Fibroblast of skin of scalp (primary cell): ENCODE measurements around the gene AATK.

ENCODE experiments used
- DNase-seq: peaks from one replicate; pipeline ENCODE4 v3.0.0-alpha.2; 2013

Gene AATK

DNA sequence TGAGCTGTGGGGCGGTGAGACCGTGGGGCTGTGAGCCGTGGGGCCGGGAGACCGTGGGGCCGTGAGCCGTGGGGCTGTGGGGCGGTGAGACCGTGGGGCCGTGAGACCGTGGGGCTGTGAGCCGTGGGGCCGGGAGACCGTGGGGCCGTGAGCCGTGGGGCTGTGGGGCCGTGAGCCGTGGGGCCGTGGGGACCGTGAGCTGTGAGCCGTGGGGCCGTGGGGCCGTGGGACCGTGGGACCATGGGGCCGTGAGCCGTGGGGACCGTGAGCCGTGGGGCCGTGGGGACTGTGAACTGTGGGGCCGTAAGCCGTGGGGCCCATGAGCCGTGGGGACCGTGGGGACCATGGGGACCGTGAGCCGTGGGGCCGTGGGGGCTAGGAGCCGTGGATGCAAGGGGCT lies 25.3 kb downstream of the AATK start:
- no peak for DNase-seq

DNA sequence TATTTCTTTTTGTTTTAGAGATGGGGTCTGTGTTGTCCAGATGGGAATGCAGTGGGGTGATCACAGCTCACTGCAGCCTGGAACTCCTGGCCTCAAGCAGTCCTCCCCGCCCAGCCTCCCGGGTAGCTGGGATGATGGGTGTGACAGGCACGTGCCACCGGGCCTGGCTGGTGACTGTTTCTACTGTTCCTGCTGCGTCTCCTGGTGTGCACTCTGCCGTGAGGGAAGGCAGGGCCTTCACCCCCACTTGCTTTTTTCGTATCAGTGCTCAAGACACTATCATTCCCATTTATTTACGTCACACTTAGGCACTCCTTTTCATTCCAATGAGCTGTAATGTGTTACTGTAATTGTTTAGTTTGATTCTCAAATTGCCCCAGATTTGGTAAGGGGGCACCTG lies 26.0 kb downstream of the AATK start:
- no peak for DNase-seq

DNA sequence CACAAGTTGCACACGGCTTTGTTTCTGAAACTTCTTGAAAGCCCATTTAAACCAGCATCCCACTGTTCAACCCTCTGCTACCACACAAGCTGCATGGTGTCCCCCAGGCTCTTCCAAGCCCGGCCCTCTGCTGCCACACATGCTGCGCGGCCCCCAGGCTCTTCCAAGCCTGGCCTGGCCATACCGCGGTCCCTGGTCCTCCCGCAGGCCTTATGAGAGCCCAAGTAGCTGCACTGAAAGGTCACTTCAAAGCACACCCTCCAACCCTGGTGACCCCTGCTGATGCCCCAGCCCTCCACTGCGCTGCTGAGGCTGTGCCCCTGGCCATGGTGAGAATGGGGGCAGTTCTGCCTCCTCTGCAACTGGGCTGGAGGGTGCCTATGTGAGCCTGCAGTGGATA lies 26.6 kb downstream of the AATK start:
- DNase-seq = no peak

DNA sequence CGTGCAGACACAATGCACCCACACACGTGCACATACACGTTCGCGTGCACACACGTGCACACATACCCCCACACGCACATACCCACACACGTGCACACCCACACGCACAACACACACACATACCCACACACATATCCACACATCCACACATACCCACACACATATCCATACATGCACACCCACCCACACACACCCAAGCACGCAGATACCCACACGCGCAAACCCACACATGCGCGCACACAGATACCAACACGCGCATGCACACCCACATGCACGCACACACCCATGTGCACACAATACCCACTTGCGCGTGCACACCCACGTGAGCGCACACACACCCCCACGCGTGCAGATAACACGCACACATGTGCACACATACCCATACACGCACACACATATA lies 27.5 kb downstream of the AATK start:
- no peak for DNase-seq

DNA sequence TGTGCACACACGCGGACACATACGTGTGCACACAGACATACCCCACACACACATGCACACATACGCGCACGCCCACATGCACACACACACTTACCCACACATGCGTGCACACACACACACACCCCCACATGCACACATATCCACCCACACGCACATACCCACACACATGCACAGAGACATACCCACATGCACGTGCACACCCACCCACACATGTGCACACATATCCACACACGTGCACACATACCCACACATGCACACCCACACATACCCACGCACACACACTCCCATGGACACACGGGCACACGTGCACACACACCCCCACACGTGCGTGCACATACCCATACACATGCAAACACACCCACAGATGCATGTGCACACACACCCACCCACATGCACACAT lies 27.9 kb downstream of the AATK start:
- no peak for DNase-seq

DNA sequence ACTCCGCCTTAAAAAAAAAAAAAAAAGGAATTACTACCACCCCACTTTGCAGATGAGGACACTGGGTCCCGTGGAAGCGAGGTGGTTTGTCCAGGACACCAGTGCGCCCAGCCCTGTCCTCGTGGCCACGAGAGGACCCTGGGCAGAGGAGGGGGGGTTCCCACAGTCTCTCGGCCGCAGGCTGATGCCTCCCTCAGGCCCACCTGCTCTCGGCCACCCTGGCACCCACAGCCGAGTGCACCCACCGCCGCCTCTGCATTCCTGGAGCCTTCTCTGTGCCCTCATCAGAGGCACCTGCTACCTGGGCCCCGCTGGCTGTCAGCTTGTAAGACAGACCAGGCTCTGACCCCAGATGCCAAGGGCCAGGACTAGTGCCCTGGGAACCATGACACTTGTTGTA lies 28.8 kb downstream of the AATK start:
- DNase-seq = no peak

DNA sequence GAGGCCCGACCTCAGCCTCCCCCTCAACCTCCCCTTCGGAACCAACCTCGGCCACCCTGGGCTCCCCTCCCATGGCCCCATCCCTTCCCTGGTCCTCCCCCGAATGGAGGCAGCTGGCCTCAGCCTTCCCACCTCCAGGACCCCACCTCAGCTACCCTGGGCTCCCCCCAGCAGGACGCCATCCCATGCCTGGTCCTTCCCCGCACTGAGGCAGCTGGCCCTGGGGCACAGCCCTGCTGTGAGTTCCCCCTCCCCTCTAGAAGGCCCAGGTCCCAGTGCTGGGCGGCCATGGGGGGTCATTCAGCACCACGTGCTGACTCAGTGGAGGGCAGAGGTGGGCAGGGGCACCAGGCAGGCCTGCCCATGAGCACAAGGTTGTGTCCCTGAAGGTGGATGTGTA lies 29.7 kb downstream of the AATK start:
- DNase-seq = no peak

DNA sequence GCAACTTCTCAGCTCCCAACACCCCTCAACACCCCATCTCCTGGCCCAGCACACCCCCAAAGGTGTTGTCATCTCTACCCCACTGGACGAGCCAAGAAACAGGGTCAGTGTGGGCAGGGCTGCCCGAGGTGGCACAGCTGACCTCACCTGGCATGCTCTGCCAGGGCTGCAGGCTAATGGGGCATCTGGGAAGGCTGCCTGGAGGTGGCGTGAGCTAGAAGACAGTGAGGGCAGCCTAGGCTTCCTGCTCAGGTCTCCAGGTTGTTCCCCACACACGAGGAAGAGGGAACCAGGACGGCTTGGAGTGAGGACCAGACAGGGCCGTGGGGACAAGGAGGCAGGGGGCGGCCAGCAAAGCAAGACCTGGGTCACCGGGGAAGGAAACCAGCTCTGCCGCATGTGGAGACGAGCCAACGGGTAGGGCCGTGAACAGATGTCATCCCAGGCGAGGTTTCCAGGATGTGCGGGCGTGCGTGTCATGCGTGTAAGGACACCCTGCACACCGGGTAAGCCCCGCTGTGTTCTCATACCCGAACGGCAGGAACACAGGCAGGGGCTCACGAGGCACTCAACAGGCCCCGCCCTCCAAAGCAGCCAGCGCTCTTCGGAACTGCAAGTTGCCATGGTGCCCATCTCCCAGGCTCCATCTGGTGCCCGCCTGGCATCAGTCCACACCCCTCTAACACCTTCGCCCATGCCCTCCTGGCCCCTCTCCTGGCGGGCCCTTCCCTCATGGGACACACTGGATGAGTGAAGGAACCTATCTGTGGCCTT lies 30.3 kb downstream of the AATK start:
- no peak for DNase-seq

DNA sequence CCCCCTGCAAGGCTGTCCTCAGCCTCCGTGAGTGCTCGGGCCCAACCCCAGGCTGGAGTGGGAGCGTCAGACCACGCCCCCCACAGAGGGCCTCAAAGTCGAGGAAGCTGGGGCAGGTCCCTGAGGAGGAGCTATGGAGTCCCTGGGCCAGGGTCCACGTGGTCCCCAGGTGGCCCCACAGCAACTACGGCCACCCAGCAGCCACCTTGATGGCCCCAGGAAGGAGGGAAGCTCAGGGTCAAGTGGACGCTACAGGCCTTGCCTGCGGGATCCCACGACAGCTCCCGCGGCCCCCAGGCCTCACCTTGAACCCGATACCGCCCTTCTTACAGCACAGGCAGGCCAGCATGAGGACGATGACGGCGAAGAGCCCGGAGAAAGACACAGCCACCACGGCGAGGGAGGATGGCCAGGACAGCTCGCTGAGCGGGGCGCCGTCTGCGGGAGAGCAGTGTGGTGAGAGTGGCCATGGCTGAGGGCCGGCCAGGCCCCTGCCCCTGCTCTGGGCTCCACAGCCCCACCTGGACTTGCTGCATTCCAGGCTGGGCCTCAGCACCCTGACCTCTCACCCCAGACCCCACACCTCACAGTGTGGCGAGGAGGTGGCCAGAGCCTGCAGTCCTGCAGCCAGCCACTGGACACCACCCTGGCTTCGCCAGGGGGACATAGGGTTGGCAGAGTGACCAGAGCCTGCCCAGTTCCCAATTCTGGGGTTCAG lies 31.8 kb downstream of the AATK start:
- no peak for DNase-seq

DNA sequence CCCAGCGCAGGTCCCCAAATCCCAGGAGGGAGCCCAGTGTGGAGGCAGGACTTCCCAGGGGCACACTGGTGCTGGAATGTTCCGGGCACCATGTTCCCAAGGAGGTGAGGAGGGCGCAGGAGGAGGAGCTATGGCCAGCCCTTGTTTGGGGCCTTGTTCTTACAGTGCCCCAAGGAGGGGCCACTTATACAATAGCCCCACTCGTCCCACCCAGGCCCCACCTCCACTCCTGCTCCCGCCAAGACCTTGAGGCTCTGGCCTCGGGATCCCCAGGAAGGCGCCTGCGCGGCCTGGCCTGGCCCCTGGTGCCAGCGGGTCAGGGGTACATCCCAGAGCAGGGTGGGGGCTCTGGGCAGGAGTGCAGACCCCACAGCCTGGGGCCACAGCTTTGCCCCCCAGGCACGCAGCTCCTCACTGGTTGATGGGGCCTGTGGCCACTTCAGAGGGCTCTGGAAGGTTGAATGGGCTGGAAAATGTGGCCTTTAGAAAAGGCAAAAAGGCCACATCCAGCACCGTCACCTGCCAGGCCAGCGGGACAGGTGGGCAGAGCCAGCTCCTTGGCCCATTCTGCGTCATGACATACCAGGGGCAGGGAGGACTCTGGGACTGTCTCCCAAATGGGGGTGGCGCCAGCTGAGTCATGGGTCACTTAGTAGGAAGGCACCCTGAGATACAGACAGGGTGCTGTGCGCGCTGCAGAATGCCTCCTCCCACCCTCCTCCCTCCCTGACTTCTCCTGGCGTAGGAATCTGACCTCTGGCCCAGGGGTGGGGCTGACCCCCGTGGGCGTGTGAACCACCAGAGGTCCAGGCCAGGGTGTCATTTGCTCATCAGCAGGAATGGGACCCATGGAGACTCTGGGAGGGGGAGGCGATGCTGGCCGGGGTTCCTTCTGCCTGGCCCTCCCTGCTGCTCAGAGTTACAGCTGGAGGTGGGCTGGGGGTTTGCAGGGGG lies 33.0 kb downstream of the AATK start:
- DNase-seq = no peak

DNA sequence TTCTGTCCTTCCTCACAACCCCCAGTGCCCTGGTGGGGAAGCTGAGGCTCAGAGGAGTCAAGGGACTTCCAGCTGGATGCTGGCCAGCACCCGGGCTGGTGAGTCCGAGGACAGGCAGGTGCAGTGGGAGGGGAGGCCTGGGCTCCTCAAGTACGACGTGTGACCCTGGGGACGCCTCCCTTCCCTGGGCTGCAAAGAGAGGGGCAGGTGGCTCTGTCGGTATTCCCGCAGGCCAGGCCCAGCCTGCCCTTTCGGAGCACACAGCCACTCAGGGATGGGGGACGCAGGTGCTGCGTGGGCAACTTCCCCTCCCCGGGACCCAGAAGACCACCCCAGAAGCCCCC lies 33.9 kb downstream of the AATK start:
- DNase-seq = no peak

DNA sequence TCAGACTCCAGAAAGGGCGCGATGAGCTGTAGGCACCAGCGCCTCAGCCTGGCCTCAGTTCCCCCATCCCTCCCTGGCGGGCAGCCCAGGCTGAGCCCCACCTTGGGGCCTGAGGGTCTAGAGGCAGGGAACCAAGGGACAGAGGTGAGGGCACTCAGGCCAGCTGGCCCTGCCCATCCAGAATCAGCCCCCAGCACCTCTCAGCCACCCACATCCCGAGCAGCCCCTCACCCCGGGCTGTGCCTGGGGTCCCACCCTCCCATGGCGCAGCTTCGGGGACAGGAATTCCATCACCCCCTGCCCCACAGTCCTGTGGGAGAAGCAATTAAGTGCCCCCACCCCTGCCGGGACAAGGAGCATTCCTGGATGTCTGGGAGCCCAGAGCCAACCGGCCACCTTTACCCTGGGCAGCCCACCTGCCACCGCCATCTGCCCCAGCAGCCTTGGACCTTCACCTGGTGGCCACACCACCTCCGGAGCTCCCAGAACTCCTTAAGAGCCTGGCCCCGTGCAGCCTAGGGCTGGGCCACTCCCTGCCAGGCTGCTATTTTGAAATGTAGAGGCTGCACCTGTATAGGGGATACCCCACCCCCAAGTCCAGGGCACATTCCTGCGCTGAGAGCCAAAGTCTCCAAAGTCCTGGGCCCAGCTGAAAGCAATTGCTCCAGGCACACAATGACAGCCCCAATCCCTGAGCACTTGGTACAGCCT lies 34.4 kb downstream of the AATK start:
- DNase-seq = no peak

DNA sequence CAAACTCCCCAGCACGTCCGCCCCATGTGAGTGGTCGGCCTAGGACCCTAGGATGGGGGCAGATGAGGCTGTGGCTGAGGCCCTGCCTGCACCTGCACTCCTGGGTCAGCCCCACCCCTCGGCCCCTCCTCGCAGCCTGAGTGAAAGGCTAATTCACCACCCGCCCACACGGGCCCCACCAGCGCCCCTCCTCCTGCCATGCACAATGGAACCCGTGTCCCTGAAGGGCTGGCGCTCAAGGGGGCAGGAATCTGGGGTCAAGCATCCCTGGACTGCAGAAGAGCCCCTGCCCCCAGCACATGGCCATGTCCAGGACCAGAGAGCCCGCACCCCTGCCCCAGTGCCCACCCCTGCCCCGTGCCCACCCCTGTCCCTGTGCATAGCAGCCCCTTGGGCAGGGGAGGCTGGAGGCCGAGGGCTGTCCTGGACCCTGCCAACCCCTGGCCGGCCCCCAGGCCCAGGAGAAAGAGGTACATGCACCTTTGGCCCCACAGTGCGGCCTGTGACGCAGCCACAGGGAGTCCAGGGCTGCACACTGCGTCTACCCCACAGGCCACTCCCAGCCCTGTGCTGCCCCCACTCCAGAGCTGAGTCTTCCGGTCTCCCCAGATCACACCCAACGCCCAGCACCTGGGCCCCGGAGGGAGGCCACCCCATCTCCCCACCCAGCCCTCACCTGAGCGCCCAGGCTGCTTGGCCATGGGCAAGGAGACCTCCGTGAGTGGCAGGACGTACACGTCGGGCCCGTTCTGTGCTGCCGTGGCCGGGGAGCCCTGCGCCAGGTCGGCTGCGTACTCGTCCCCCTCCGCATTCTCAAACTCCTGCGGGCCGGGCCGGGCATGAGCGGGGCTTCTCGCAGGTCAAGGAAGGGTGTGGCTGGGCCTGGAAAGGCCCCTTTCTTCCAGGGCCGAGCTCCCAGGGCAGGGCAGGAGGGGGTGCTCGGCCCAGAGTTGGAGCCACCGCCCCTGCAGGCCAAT lies 35.3 kb downstream of the AATK start:
- no peak for DNase-seq

DNA sequence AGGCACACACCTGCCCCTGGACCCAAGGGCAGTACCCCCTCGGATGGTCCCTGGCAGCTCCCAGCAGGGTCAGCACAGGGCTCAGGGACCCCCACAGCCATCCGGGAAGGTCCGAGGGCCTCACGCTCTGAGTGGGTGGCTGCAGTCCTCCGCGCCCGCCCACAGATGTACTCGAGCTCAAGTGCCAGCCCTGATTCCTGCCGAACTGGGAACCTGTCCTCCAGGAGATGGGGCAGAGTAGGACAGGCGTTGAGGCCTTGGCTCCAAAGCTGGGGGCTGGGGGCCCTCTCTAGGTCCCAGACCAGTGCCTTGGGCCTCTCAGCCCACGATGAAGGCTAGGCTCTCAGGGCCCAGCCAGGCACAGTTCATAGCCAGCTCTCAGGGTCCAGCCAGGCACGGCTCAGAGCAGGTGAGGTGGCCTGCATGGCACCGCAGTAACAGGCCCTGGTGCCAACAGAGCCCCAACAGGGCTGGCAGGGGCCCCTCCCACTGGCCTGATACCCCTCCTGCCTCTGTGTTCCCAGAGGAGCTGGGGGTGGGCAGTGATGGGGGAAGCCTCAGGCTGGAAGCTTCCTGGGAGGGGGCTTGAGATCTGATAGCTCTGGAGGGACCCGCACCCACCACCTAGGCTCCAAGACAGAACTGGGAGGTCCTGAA lies 36.2 kb downstream of the AATK start:
- DNase-seq = no peak

DNA sequence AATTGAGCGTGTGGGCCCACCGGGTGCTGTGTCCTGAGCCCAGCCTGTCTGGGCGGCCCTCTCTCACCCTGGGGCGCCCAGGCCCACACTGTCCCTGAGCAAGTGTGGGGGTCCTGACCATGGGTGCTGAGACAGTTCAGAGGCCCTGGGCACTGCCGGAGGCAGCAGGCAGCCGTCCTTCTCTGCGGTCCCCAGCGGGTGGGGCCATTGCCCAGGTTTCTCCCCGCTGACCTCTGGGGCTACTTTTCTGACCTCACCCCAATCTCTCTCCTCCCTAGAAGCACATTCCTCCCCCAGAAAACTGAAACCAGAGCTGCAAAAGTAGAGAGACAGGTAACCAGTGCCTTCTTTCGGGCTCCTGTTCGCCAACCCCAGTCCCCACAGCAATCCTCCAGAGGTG lies 36.7 kb downstream of the AATK start:
- no peak for DNase-seq

DNA sequence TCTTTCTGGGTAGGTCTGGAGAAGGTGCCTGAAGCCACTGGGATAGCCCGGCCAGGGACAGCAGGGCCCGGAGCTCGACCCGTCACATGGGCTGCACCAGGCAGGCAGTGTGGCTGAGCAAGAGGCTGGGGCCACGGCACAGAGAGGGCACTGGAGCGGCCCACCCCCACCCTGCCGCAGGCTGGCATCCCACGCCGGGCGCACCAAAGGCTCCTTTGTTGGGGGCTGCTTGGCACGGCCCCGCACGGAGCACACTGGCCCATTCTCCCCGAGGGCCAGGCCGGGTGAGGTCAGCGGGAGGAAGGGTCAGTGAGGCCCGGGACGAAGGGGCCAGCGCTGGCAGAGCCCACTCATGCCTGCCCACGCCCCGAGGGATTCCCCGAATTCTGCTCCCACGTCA lies 37.2 kb downstream of the AATK start:
- DNase-seq = no peak

DNA sequence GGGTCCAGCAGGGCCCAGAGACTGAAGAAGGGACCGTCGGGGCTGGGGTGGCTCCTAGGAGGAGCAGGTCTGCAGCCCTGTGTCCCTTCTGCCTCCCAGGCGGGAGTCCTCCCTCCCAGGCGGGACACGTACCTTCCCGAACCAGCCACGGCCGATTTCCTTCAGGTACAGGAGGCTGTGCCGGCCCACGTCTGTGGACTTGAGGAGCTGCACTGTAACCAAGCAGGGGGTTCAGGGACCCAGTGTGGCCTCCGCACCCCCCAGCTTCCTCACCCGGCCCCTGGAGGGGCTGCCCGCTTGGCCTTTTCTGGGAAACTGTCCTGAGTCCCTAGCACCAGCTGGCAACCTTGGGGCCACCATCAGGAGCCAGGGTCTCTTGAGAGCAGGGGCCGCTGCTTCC lies 37.7 kb downstream of the AATK start:
- no peak for DNase-seq

DNA sequence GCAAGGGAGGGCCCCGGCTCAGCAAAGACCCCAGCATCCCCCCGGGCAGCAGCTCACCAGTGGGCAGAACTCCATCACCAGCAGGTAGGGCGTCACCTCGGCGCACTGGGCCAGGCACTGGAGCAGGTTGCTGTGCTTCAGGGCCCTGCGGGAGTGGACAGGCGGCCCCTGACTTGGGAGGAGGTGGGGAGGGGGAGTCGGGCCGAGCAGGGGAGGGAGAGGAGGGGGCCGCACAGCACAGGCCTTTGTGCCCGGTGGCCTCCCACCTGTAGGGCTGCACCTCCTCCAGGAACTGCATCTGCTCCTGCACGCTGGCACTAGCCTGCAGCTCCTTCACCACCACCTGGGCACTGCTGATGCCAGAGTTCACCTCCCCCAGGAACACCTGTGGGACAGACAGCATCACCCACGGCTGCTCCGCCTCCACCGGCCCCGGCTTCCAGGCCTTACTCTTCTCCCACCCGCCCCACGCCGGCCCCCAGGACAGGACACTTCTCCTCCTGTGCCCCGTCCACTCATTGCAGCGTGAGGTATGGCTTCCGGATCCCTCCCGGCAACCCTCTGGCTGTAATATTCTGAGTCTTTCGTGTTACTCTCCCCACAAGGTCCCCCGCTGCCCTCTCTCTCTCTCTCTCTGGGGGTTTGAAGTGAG lies 38.4 kb downstream of the AATK start:
- DNase-seq = no peak

DNA sequence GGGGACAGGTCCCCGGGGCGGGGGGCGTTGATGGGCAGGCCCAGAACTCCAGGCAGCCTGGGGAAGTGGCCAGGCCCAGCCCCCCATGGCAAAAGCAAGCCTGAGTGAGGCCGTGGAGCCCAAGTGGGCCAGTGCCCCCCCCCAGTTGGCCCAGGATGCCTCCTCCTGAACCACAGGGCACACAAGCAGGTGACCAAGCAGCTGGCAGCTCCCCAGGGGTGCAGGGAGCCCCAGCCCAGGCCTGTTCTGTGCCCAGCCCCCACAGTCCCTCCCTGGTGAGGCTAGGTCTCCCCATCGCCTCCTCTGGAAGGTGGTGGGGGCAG lies 38.9 kb downstream of the AATK start:
- no peak for DNase-seq

DNA sequence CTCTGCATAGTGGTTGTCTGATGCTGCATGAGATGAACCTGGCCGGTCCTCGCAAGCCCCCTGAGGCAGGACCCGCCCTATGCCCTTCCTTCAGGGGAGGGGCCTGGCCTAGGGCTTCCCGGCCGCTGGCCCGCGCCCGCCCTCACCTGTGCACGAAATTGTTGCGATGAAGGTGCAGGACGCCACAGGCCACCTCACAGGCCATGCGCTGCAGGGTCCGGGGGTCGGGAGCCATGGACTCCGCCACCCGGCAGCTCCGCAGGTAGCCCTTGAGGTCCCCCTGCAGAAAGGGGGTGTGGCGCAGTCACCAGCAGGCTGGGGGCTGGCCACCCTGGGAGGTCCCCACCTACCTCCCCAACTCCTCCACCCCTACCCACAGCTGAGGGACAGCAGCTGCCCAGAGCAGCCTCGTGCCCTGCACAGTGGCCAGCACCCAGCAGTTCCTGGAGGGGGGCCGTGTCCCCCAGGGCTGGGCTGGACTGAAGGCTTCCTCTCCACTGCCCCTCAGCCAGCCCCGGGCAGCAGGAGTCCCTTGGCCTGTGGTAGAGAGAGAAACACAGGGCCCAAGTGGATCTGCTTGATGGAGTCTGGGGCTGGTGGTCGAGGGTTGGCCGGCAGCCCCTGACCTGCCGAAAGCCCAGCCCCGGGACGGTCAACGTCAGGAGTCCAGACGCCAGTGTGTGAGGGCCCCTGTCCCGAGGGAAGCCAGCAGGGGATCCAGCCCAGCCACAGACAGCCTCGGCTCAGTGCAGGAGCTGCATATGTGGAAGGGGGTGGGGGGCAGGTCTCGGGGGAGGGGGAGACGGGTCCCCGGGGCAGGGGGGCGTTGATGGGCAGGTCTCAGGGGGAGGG lies 39.5 kb downstream of the AATK start:
- no peak for DNase-seq
